ENCODE results near the gene SH3BP4. TPM values are rescaled to one million over a fixed set of nuclear protein-coding genes. Genes with fewer than 3 reads are reported as not detected.

Gene SH3BP4
- total and polyA plus RNA-seq, 2 of the 13 experiments (the other 11 are each of a cell fraction or from before 2014, with no cell fraction given), result 34.6 to 99.1 TPM

- in situ Hi-C loops (cut with HindIII; ENCODE audit: extremely low pct_ligation_motif_present, low pct_unique_long_range_greater_than_20kb), result no loop called here
- FAIRE-seq (no peak), DNase-seq (ENCODE audit: low spot score) (no peak), ATAC-seq (no peak)
- H3K4me3 ChIP-seq (replicated peaks in 1 of 3; ENCODE audit: insufficient read depth in 1 of 3, low read depth in 2 of 3, low read length in 3 of 3), result no peak overlapping the region
- peaks cover 14 to 51% of the 10 kb centered on the region in 2 experiments; a peak in 4 of 5 replicates for H3K36me3 ChIP-seq (replicated peaks in 1 of 2; ENCODE audit: control insufficient read depth in 1 of 2, insufficient read depth in 2 of 2, low read length in 2 of 2)
- H3K4me1 ChIP-seq (ENCODE audit: insufficient read depth, low read length), result peaks cover 97% of the 10 kb centered on the region
- H3K27ac ChIP-seq (ENCODE audit: extremely low read length, insufficient read depth, low read length), result no peak overlapping the region
- H3K9me3 ChIP-seq (ENCODE audit: low read length), result no peaks in the 10 kb centered on the region
- H3K79me2 ChIP-seq (ENCODE audit: insufficient read depth, low read length), result peaks cover 100% of the 10 kb centered on the region
- intact Hi-C loops (cut with micrococcal nuclease; ENCODE audit: unreplicated experiment), result loop anchor here (10.0 kb wide), 1 partner anchor 431 kb away; no protein-coding TSS in a partner anchor
- H2AFZ ChIP-seq (ENCODE audit: low read length), result no peak overlapping the region
- WGBS (ENCODE audit: low lambda C conversion rate), result 99% methylated on average over 13 of the region's 17 CpGs
- no peaks in the 10 kb centered on the region; a peak in 1 of 5 replicates for H3K27me3 ChIP-seq (ENCODE audit: control insufficient read depth in 1 of 2, insufficient read depth in 2 of 2, low read length in 2 of 2)
- no peak overlapping the region for H3K4me2 ChIP-seq (ENCODE audit: low read depth, low read length)
- POLR2A ChIA-PET, result interaction anchor here (10.4 kb wide), 1 partner anchor 13 kb away, joined by 268 read pairs; no protein-coding TSS in a partner anchor
- H3K9ac ChIP-seq (ENCODE audit: insufficient read depth, low read depth, low read length), result no peak overlapping the region
- BruUV-seq (replicated peaks), result no TSS peak
- H4K20me1 ChIP-seq (ENCODE audit: insufficient read depth, low read length), result peaks cover 96% of the 10 kb centered on the region
- CTCF ChIA-PET (ENCODE audit: low intra/inter-chr PET ratio, low total read pairs), result no interaction called here
- no peak for TF ChIP-seq RFX3 (CRISPR knock-in tag; IDR thresholded peaks at IDR 0.05)
- no peak for TF ChIP-seq HMG20A (CRISPR knock-in tag; IDR thresholded peaks at IDR 0.05; ENCODE audit: borderline replicate concordance)
- TF ChIP-seq SRSF4 (IDR thresholded peaks at IDR 0.05; ENCODE audit: low read depth, low read length, poor library complexity, severe bottlenecking), result no peak
- no peak for TF ChIP-seq CREB1 (IDR thresholded peaks at IDR 0.05)
- no peak for TF ChIP-seq CREB1 (CRISPR knock-in tag; IDR thresholded peaks at IDR 0.05)
- TF ChIP-seq TBP (CRISPR knock-in tag; IDR thresholded peaks at IDR 0.05), result no peak
- no peak for TF ChIP-seq TRIM22 (IDR thresholded peaks at IDR 0.05)
- no peak for TF ChIP-seq MEIS2 (CRISPR knock-in tag; IDR thresholded peaks at IDR 0.05)
- peak; percentile 50; the same call in 1 of the 2 replicates for TF ChIP-seq ZBTB38 (CRISPR knock-in tag; IDR thresholded peaks at IDR 0.05)
- TF ChIP-seq ZNF263 (CRISPR knock-in tag; IDR thresholded peaks at IDR 0.05), result no peak
- TF ChIP-seq YEATS2 (CRISPR knock-in tag; IDR thresholded peaks at IDR 0.05; ENCODE audit: borderline replicate concordance), result no peak
- no peak for TF ChIP-seq ZMYM4 (CRISPR knock-in tag; IDR thresholded peaks at IDR 0.05)
- TF ChIP-seq MLXIP (CRISPR knock-in tag; IDR thresholded peaks at IDR 0.05; ENCODE audit: borderline replicate concordance), result no peak
- TF ChIP-seq ATF2 (CRISPR knock-in tag; IDR thresholded peaks at IDR 0.05), result no peak
- TF ChIP-seq ZBTB2 (CRISPR knock-in tag; IDR thresholded peaks at IDR 0.05; ENCODE audit: low read depth), result no peak
- no peak for TF ChIP-seq MED8 (CRISPR knock-in tag; IDR thresholded peaks at IDR 0.05; ENCODE audit: insufficient replicate concordance)
- TF ChIP-seq ZNF550 (CRISPR knock-in tag; IDR thresholded peaks at IDR 0.05; ENCODE audit: borderline replicate concordance), result 0 out of 2 replicates have a peak, but pooled peaks have one; percentile 42
- TF ChIP-seq SOX6 (IDR thresholded peaks at IDR 0.05), result no peak
- no peak for TF ChIP-seq SOX6 (CRISPR knock-in tag; IDR thresholded peaks at IDR 0.05)
These were observed 33.9 kb downstream of the SH3BP4 start for GRCh38 chr2:234985608-234986245.

Measured in HepG2 (cell line).